NB4 (cell line): ENCODE results near the gene TRAF3IP3.

ENCODE experiments used
- DNase-seq: peaks from one replicate; pipeline ENCODE4 v3.0.0; 2010; ENCODE audit warnings: low read depth
- H3K4me3 ChIP-seq: one replicate; pipeline ENCODE4 v1.5.1; 2011; ENCODE audit warnings: mild to moderate bottlenecking, low read depth, low read length, moderate library complexity
- MAX ChIP-seq: IDR thresholded peaks from 2 replicates; pipeline ENCODE4 v1.6.1; 2011; ENCODE audit warnings: low read depth, low read length
- MYC ChIP-seq: IDR thresholded peaks from 2 replicates; pipeline ENCODE4 v1.6.1; 2011; ENCODE audit warnings: low read depth, low read length
- POLR2A ChIP-seq: IDR thresholded peaks from 2 replicates; pipeline ENCODE4 v1.6.1; 2011; ENCODE audit warnings: mild to moderate bottlenecking; ENCODE audit not compliant: insufficient read length; ENCODE audit errors: extremely low read depth
- TF ChIP-seq, protein P1 (sequence below): IDR thresholded peaks from one replicate; pipeline ENCODE4 v1.5.1; 2012; ENCODE audit warnings: low read depth, low read length

Gene TRAF3IP3

DNA sequence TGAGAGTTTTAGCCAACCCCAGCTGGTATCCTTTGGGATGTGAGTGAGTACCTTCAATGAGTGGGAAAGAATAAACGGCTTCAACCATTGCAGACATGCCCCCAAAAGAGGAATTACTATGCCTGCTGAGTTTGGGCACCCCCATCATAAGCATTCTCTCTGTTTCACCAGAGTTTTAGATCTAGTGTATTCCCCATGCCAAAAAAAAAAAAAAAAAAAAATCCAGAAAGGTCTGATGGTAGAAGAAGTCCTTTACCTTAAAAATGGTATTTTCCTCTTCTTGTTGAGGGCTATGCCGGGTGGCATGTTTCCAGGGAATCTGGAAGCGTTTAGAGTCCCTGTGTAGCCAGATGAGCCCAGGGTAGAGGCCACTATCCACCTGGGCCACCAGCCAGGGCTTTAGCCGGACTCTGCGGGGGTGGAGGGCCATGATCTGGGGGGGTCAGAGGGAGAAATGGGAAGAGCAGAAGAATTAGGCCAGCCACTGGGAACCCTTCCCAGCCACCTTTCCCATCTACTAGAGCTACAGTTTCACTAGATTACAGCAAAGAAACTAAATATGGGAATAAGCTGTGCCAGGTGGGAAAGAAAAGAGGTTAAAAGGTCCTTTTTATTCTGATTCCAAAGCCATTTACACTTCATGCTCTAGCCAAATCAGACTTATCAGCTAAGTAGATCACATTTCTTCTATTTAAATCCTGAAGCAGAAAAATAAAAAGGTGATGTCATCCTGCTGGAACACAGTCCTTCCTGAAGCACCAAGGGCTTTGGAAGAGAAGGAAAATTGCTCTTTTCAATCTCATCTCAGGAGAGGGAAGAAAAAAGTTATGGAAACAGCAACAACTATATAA is 45.4 kb downstream of the TRAF3IP3 start:
- TF ChIP-seq, protein P1, sequence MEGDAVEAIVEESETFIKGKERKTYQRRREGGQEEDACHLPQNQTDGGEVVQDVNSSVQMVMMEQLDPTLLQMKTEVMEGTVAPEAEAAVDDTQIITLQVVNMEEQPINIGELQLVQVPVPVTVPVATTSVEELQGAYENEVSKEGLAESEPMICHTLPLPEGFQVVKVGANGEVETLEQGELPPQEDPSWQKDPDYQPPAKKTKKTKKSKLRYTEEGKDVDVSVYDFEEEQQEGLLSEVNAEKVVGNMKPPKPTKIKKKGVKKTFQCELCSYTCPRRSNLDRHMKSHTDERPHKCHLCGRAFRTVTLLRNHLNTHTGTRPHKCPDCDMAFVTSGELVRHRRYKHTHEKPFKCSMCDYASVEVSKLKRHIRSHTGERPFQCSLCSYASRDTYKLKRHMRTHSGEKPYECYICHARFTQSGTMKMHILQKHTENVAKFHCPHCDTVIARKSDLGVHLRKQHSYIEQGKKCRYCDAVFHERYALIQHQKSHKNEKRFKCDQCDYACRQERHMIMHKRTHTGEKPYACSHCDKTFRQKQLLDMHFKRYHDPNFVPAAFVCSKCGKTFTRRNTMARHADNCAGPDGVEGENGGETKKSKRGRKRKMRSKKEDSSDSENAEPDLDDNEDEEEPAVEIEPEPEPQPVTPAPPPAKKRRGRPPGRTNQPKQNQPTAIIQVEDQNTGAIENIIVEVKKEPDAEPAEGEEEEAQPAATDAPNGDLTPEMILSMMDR, result no peak
- TF ChIP-seq MAX (no peak), POLR2A (no peak), MYC (no peak)
- no peak overlapping the region for H3K4me3 ChIP-seq
- no peak for DNase-seq

DNA sequence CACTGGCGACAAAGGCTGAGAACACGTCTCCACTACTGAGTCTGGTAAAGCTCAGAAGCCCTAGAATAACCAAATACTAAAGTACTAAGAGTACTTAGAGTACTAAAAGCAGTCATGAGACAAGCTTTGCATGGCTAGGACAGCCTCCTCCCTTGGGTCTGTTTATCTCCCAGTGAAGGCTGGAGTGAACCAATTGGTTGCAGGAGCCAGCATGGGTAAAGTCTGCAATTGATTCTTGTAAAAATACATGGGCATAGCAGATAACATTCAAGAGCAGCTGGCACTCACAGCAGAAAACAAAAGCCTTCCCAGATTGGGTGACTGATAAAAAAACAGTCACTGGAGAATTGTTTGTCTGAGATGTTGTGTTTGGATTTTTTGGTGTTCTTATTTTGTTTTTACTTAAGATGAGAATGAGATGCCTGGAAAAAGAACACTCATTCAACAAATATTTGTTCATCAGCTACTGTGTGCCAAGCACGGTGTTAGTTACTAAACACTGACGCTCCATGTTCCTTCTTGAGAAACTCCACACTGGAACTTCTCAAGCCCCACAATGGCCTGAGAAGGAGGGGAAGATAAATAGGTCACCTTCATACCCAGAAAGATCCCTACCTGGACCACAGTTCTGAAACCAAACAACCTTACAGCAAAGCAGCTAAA is 46.4 kb downstream of the TRAF3IP3 start:
- no peak overlapping the region for H3K4me3 ChIP-seq
- TF ChIP-seq MYC (no peak), POLR2A (no peak), MAX (no peak)
- TF ChIP-seq, protein P1, result no peak
- no peak for DNase-seq

DNA sequence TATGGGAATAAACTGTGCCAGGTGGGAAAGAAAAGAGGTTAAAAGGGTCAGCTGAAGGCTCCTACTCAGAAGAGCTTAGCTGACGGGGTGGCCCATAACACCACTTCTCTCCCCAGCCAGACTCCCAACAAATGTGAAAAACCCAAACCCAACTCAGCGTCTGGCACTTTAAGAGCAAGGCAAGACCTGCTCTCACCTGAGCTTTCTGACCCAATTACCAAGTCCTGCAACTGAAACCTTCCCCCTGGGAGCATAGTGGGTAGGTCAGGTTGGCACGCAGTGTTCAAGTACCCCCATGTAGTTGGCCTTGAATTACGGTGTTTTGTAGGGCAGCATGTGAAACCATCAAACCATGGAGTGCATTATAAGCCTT is 46.9 kb downstream of the TRAF3IP3 start:
- no peak overlapping the region for H3K4me3 ChIP-seq
- TF ChIP-seq POLR2A (no peak), MYC (no peak), MAX (no peak)
- TF ChIP-seq, protein P1, result no peak
- DNase-seq, result no peak

DNA sequence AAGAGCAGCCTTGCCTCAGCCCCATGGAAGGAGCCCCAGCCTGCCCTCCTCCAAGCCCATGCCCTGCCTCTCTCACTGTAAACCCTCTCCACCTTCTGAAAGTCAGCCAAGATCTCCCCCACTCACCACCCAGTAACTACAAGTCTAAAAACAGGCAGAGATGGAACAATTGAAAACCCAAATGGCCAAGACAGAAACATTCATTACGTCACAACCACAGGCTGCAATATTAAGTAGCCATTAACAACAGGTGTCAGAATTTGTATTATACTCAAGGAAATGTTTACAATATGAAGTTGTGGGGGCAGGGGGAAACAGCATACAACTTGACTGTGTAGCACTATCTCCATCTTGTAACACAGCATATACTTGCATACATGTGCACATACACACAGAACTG is 47.7 kb downstream of the TRAF3IP3 start:
- H3K4me3 ChIP-seq, result no peak overlapping the region
- TF ChIP-seq, protein P1, result no peak
- TF ChIP-seq MYC (no peak), MAX (no peak), POLR2A (no peak)
- DNase-seq, result no peak

GRCh38 chr1:209805341-209805781 is 49.5 kb downstream of the TRAF3IP3 start:
- TF ChIP-seq MYC, result no peak
- TF ChIP-seq, protein P1, result no peak
- TF ChIP-seq POLR2A, result no peak
- no peak for TF ChIP-seq MAX
- no peak overlapping the region for H3K4me3 ChIP-seq
- no peak for DNase-seq
